H1 (cell line): ENCODE data around the gene CSF1.

Experiments
- CREB1 ChIP-seq: IDR thresholded peaks from 2 replicates; pipeline ENCODE4 v1.6.1; 2012; ENCODE audit warnings: inconsistent platforms
- JUND ChIP-seq: IDR thresholded peaks from 2 replicates; pipeline ENCODE4 v1.6.1; 2011; ENCODE audit warnings: mild to moderate bottlenecking, improper control_type of control experiment, low read length
- USF2 ChIP-seq: IDR thresholded peaks from 2 replicates; pipeline ENCODE4 v1.6.1; 2011; ENCODE audit warnings: low read length, improper control_type of control experiment

- TF ChIP-seq CREB1 (no peak), JUND (no peak), USF2 (no peak)
Measured at GRCh38 chr1:109896681-109897080, 14.0 kb upstream of the CSF1 start.
